ENCODE results near the gene LYPD6B. TPM values are rescaled to one million over a fixed set of nuclear protein-coding genes. Genes with fewer than 3 reads are reported as not detected.
A peak's percentile ranks its signal among the peaks of the same experiment; 100 is the strongest.

The LYPD6B gene
- total RNA-seq, 6 experiments from 2014 or later, result 18.3 to 91.5 (median 23.2) TPM

- no peak overlapping the region for H3K4me3 Mint-ChIP-seq
- TF ChIP-seq CTCF (IDR thresholded peaks at IDR 0.05), result no peak
- DNase-seq, result no peak
- H3K36me3 Mint-ChIP-seq (ENCODE audit: low read depth), result peaks cover 6% of the 10 kb centered on the region; the same call in 1 of the 2 replicates
- H3K27ac Mint-ChIP-seq, result no peak overlapping the region
- H3K4me1 Mint-ChIP-seq (ENCODE audit: low read depth), result peaks cover 37% of the 10 kb centered on the region
- H3K27me3 Mint-ChIP-seq (ENCODE audit: insufficient read depth), result no peaks in the 10 kb centered on the region
- peaks cover 3% of the 10 kb centered on the region; the same call in 1 of the 2 replicates for H3K9me3 Mint-ChIP-seq
Observed at GRCh38 chr2:149188291-149188690, 149.8 kb downstream of the LYPD6B start.

GRCh38 chr2:149189769-149190168 is 151.3 kb downstream of the LYPD6B start:
- Mint-ChIP-seq H3K27ac (no peak overlapping the region), H3K27me3 (ENCODE audit: insufficient read depth) (peaks cover 2% of the 10 kb centered on the region; the same call in 1 of the 2 replicates), H3K4me1 (ENCODE audit: low read depth) (peaks cover 41% of the 10 kb centered on the region), H3K9me3 (peaks cover 3% of the 10 kb centered on the region; the same call in 1 of the 2 replicates), H3K4me3 (no peak overlapping the region), H3K36me3 (ENCODE audit: low read depth) (peaks cover 6% of the 10 kb centered on the region; the same call in 1 of the 2 replicates)
- no peak for DNase-seq
- TF ChIP-seq CTCF (IDR thresholded peaks at IDR 0.05), result no peak

GRCh38 chr2:149191915-149192314 is 153.4 kb downstream of the LYPD6B start:
- Mint-ChIP-seq H3K27me3 (ENCODE audit: insufficient read depth) (peaks cover 2% of the 10 kb centered on the region; the same call in 1 of the 2 replicates), H3K9me3 (no peaks in the 10 kb centered on the region), H3K36me3 (ENCODE audit: low read depth) (peaks cover 6% of the 10 kb centered on the region; the same call in 1 of the 2 replicates), H3K4me3 (no peak overlapping the region), H3K27ac (no peak overlapping the region), H3K4me1 (ENCODE audit: low read depth) (peaks cover 37% of the 10 kb centered on the region)
- no peak for DNase-seq
- TF ChIP-seq CTCF (IDR thresholded peaks at IDR 0.05), result no peak

GRCh38 chr2:149192427-149192826 is 153.9 kb downstream of the LYPD6B start:
- peaks cover 2% of the 10 kb centered on the region; the same call in 1 of the 2 replicates for H3K36me3 Mint-ChIP-seq (ENCODE audit: low read depth)
- peaks cover 2% of the 10 kb centered on the region; the same call in 1 of the 2 replicates for H3K27me3 Mint-ChIP-seq (ENCODE audit: insufficient read depth)
- H3K9me3 Mint-ChIP-seq, result no peaks in the 10 kb centered on the region
- TF ChIP-seq CTCF (IDR thresholded peaks at IDR 0.05), result no peak
- H3K4me3 Mint-ChIP-seq, result no peak overlapping the region
- H3K4me1 Mint-ChIP-seq (ENCODE audit: low read depth), result peaks cover 37% of the 10 kb centered on the region
- no peak for DNase-seq
- H3K27ac Mint-ChIP-seq, result no peak overlapping the region

- H3K27ac Mint-ChIP-seq, result no peak overlapping the region; the same call in 1 of the 2 replicates
- no peaks in the 10 kb centered on the region for H3K9me3 Mint-ChIP-seq
- TF ChIP-seq CTCF (IDR thresholded peaks at IDR 0.05), result no peak
- DNase-seq, result peak; percentile 9
- H3K4me1 Mint-ChIP-seq (ENCODE audit: low read depth), result peaks cover 32% of the 10 kb centered on the region
- no peak overlapping the region for H3K4me3 Mint-ChIP-seq
- no peaks in the 10 kb centered on the region; the same call in 1 of the 2 replicates for H3K36me3 Mint-ChIP-seq (ENCODE audit: low read depth)
- no peaks in the 10 kb centered on the region; the same call in 1 of the 2 replicates for H3K27me3 Mint-ChIP-seq (ENCODE audit: insufficient read depth)
Observed at GRCh38 chr2:149200109-149200520, 161.6 kb downstream of the LYPD6B start.

All from HFFc6 (cell line).